HG03196 (cell line): ENCODE measurements around the gene ABCA8.

Experiments used
- ATAC-seq: cut with Tn5 transposase; IDR thresholded peaks from one replicate; pipeline ENCODE4 v1.9.1; 2021; ENCODE audit not compliant: unreplicated experiment

Gene ABCA8

DNA sequence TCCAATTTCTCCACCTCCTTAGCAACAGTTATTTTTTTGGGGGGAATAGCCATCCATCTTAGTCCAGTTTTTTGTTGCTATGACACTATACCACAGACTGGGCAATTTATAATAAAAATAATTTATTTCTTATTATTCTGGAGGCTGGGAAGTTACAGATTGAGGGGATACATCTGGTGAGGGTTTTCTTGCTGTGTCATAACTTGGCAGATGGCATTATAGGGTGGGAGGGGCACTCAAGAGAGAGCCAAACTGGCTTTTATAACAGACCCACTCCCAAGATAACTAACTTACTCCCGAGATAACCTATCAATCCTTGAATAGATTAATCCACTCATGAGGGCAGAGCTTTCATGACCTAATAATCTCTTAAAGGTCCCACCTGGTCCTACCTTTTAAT is 84.2 kb downstream of the ABCA8 start:
- no peak for ATAC-seq

DNA sequence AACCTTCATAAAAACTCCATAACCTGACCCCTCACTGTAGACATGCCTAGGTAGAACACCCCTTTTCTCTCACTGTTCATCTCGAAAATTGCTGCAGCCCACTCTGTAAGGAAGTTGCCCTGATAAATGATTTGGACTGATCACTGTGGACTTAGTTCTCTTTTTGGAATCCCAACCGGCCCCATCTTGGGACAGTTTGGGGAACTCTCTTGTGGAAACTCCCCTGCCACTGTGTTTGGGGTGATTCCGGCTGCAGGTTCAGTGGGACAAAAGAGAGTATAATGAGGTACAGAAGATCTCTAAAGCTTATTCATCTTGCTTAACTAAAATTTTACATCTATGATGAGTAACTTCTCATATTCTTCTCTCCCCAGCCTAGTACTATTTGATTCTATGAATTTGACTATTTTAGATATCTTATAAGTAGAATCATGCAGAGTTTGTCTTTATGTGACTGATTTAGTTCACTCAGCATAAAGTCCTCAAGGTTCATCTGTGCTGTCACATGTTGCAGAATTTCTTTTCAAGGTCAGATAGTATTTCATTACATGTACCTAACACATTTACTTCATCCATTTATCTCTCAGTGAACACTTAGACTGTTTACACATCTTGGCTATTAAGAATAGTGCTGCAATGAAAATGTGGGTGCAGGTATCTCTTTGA is 84.9 kb downstream of the ABCA8 start:
- no peak for ATAC-seq

DNA sequence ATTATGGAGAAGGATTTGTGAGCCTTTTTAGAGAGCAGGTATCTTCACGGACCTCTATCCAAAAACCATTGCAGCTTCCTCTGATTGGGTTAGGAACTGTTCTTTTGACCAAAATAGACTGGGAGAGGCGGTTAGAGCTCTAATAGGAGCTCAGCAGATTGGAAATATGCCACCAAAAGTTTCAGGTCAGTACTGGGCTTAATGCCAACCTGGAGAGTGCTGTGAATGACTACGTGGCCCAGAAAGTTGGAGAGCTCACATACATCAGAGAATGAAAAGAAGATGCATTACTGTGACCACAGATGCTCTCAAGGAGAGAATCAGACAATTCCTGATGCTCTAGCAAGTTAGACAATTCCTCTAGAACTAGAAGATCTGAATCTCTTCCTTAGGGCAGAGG is 86.5 kb downstream of the ABCA8 start:
- ATAC-seq: no peak

DNA sequence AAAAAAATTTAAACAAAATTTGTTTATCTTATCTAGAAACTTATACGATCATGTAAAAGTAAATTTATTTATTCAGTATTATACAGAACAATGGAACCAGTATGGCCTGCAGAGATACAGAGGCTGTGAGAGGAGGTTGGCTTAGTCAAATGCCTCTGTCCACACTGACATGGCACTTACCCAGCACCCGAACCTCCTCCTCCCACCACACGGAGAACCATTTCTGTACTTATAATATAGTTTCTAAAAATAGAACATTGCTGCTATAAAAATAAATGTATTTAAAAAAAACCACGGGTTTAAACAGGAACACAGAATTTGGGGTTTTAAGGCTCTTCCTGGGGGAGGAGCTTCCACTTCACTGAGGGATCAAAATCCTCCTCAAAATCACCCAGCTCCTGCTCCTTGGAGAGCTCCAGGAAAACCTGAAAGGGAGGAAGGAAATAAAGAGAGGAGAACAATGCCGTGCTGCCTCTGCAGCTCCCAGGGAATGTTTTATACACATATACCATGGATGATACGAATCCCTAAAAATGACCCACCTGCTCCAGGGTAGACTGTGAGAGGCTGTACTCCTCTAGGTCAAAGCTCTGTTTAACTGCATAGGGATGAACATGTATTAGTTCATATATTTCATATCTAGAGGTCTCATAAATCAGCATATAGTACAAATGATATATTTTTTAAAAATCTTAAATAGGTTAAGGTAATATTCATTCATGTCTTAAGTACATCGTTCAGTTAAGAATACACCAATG is 87.3 kb downstream of the ABCA8 start:
- ATAC-seq: no peak

DNA sequence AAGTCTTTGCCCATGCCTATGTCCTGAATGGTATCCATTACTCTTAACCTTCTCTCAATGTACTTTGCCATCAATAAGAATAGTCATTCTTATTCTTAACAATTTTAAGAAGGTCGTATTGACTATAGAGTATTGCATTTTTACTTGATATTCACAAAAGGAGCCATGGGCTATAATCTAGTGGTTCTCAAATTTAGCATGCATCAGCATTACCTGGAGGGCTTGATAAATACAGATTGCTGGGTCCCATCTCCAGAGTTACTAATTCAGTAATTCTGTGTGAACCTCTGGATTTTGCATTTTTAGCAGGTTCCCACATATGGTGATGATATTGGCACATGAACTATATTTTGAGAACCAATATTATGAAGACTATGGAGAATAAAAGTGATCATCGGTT is 89.6 kb downstream of the ABCA8 start:
- no peak for ATAC-seq

DNA sequence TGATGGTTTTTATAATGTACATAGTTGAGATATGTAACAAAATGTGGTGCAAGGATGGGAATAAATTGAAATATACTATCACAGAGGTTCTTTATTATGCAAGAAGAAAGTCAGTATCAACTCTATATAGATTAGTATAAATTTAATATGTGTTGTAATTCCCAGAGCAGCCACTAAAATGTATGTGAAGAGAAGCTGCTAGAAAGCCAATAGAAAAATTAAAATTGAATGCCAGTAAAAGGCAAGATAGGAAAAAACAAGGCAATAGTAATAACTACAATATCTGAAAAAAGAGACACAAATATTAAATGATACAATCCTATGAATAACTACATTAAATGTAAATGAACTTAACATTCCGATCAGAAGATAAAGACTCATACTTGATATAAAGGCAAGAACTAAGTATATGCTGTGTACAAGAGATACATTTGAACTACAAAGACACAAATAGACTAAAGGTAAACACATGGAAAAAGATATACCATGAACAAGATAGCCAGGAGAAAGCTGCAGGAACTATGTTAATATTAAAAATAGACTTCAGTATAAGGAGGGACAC is 92.0 kb downstream of the ABCA8 start:
- ATAC-seq: no peak

DNA sequence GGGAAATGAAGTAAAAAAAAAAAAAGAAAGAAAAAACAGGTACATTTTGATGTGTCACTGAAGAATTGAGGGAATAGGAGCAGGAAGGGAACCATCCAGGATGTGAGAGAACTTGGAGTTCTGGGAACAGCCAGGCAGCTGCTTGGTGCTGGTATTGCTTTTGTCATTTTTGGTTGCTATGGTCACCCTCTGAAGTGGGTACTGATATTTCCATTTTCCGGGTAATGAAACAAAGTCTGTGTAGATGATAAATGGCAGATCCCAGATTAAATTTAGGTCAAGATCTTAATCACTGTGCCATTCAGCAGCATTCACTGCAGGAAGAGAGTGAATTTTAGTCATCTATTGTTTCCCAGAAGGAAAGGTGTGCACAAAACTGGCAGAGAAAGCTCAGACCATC is 93.6 kb downstream of the ABCA8 start:
- ATAC-seq: no peak

DNA sequence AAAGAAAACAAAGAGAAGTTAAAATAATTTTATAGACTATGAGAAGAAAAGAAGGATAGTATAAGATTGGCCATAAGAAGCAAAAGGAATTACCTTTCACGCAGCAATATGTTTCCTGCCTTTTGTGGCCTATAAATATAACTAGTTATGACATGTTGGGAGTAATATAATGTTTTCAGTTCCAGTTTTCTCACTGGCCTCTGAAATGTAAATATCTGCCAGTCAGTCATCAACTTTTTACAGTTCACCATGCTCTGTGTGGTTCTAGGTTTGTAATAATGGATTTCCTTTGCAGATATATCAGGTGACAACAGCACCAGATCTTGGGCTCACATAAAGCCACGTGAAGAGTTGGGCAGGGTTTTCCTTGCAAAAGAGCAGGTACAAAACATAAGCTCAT is 94.3 kb downstream of the ABCA8 start:
- no peak for ATAC-seq

DNA sequence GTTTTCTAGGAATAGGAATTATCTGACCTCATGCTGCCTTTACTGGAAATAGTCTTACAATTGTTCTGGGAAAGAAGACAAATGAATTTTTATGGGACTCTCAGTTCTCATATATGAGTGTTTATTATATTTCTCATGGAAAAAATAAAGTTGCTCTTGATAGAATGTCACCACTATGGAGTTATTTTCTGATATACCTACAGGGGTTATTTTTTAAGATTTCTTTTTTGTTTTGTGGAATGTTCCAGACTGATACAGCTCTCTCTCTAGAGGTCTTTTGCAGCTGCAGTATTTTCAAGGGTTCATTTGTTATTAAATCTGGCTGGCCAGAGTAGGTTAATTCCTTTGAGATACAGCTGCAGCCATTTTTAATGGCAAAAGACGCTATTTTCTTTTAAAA is 100.7 kb downstream of the ABCA8 start:
- no peak for ATAC-seq

DNA sequence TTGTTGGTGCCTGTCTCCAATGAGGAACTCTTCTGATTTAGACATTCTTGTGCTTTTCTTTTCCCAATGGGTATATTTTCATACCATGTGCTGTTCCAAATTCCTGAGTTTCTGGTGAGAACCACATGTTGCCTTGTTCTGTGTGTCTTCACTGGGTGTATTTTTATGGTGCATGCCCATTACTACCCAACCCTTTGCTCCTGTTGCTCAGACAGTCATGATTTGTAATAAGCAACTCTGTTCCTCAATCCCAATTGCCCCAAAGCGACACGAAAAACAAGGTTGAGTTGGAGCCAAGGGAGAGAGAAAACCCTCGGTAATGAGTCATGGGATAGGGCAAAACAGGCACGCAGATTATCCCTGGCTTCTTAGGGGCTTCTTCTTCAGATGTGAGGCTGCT is 101.8 kb downstream of the ABCA8 start:
- ATAC-seq: no peak

DNA sequence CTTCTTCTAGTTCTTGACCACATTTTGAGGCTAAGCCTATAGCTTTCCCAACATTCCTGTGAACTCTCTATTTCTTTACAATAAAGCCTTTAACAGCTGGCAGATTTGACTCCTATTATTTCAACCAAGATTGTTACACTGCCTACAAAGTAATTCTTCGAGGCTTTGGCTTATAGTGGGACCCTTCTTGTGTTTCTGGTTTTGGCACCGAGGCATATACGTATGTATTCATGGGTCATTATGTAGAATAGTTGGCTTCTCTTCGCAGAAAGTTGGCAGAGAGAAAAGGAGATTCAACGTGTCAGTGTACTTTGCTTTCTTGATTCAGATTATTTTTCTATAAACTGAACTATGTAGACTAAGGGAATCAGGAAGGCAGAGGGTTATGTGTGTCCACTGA is 102.2 kb downstream of the ABCA8 start:
- ATAC-seq: no peak

DNA sequence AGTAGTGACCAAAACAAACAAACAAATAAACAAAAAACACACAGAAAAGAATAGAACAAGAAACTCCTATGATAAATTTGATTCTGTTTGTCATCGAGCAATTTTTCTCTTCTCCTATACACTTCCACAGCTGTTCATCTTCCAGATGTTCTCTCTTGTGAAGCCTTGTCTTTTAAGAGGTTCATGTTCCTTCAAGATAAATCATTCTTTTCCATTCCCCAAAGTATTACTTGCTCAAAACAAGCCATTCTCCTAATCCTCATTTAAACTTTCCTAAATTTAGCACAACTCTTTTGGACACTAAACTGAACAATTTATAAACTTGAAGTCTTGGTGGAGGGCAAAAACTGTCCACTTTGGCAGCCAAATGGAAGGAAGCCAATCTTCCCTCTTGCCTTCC is 103.3 kb downstream of the ABCA8 start:
- no peak for ATAC-seq

DNA sequence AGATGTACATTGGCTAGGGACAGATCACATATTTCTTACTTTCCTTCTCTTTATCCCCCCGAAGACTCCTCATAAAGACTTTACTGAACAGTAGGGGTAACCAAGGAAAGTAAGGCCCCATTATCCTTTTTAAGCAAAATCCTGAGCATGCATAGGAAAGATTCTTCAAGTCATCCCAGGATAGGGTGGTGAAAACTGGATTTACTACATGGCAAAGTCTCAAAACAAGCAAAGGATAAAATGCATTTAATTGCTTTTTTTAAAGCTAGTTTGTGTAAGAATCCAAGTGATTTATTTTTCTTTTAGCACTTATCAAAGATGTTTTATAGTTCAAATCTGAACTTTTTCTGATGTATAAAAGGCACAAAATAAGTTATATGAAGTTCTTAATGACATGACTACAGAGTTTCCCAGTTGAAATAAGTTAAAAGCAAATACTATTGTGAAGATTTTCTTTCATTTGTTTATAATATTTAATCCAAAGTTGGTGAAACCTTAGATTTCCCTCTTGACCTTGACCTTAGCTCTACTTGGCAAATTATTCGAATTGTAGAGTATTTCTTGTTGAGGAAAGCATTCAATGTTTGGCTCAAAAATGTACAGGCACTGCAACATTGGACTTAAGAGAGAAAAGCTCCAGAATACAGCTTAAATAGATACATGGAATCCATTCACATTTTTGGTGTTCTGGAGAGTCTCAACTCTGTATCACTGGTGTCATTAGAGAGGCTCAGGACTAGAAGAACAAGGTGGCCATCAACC is 104.3 kb downstream of the ABCA8 start:
- no peak for ATAC-seq

DNA sequence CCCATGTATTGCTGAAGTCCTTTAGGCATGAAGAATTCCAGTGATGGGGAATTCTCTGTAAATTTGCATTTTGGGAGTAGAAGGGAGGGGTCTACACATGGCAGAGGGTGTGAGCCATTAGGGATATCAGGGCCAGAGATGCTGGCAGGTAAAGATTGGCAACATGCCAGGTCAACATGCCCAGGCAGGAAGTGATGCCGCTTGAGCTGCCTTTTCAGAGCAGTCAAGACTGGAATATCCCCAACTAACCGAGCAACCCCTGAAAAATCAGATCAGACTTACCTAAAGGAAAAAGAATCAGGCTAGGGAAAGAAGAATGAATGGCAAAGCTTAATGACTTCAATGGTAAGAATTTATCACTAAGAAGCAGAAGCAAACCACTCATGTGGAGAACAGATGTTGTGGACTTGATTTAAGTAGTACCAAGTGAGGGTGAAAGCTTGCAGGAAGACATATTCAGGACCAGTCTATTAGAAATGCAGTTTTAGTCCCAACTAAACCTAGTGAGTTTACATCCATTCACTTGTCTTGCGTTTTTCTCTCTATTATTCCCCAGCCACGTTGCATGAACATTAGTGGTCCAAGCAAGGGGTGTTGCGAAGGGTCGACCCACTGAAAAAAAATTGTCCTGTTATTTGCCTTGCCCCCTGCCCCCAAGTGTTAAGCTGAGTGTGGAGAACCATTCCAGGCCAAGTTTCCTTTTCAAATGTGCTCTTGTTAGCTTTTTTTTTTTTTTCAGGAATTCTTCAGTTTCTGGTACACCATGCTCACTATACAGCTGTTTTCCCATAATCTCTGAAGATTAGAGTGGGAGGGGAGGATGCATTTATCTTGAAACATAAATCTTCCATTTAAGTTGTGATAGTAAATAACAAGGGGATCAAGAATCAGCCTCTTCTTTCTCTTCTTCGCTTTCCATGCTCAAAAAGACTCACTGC is 105.2 kb downstream of the ABCA8 start:
- ATAC-seq: no peak

DNA sequence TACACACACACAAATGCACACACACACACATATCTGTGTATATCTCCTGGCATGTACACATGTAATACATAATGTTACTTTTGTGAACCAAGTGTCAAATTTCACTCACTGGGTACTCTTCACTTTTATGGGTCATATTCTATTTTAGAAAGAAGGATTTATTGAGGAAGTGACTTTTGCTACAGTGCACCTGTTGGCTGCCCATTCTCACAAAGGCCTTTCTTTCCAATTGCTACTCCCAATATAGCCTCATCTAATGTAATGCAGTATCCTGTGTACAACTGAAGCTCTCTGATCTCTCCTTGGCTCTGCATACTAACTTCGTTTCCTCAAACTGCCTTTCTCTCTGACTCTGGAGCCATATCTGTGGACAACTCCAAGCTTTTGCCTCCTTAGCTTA is 107.5 kb downstream of the ABCA8 start:
- ATAC-seq: no peak

DNA sequence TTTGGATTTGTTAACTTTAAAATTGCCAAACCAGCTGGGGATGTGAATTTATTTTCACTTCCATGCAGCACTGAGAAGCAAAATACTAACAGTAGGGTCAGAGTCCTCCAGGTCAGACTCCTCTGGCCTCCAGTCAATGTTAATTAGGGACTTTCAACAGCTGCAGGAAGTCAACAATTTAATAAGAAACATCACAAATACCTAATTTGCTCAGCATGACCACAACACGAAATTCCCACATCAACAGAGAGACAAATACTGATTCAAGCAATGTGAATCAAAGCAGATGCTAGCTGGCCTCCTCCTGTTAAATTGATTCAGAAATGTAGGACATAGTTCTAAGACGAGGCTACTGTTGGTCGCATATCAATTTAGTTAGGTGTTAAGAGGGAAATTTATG is 111.7 kb downstream of the ABCA8 start:
- ATAC-seq: no peak

DNA sequence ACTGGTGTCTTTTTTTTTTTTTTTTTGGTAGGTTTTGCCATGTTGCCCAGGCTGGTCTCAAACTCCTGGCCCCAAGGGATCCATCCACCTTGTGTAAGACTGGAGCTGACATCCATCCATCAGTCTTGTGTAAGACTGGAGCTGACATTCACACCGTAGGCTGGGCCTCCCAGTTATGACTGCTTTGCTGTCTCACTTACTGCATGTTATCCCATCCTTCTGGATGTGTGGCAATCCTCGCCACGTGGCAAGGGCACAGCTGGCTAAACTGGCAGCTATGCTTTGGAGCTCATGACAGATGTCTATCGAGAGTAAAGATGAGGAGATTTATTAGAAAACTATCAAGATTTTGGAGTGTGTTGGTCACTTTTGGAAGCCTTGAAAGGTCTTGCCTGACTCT is 115.1 kb downstream of the ABCA8 start:
- ATAC-seq: no peak

DNA sequence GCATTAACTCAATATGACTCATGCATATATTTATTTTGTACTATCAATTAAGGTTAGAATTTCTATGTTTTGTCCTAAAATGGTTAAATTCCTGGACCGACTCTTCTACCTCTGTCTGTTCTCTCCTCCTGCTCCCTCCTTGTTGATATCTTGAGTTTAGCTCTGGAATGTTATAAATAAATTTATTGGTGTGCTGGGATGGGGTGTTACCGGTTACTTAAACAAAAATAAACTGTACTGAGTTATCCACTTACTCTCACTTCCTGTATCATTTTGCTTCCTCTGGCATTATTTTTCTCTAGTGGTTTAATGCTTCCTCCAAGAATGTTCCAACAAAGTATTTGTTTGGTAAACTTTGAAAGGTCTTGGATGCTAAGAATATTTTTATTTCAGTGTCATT is 120.1 kb downstream of the ABCA8 start:
- ATAC-seq: no peak

DNA sequence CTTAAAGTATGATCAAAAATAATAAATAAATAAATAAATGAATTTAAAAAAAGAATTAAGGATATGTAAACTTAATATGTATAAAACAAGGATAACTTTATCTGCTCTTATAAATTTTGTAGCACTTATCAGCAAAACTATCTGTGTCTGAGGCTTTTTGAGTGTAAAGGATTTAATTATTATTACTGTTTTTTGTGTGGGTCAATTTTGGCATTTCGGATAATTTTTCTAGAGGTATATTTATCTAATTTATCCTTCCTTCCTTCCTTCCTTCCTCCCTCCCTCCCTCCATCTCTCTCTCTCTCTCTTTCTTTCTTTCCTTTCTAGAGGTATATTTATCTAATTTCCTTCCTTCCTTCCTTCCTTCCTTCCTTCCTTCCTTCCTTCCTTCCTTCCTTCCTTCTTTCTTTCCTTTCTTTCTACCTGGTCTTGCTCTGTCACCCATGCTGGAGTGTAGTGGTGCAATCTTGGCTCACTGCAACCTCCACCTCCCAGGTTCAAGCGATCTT is 120.8 kb downstream of the ABCA8 start:
- no peak for ATAC-seq

DNA sequence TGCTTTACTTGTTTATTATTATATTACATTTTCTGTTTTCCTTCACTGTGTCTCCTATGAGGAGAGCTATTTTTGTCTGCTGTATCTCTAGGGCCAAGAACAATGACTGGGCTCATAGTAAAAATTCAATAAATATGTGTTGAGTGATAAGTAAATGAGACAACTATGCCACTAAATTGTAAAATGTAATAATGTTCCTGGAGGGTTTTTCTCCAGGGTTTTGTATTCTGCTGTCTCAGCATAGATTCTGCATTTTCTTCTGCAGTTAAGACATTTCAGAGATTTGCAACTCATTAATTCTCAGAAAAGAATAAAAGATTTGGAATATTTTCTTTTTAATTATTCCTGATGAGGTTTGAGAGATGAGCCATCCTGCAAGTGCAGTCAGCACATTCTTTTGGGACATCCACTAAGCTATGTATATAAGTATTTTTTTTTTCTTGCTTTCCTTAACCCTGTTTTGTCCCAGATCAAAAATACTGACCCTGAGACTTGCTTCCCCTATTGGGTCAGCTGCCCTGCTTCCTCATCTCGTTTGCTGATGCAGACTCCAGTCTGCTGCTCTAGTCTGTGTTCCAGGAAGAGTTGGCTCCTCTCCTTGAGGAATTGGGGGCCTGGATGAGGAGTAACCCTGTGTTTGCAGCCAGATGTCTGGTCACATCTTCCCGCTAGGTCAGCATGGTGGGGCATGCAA is 122.9 kb downstream of the ABCA8 start:
- ATAC-seq: no peak
